Measurements from ENCODE around the gene OR1J4. TPM values are rescaled to one million over a fixed set of nuclear protein-coding genes. Genes with fewer than 3 reads are reported as not detected.
"Not testable (repeated sequence)": the region's sequence is repeated elsewhere in the genome, so short reads cannot be mapped to it uniquely, and the experiment has no call there.

Gene OR1J4
- polyA plus RNA-seq, 1 donor (not counting 4 experiments of a cell fraction or from before 2014, with no cell fraction given): not detected

DNA sequence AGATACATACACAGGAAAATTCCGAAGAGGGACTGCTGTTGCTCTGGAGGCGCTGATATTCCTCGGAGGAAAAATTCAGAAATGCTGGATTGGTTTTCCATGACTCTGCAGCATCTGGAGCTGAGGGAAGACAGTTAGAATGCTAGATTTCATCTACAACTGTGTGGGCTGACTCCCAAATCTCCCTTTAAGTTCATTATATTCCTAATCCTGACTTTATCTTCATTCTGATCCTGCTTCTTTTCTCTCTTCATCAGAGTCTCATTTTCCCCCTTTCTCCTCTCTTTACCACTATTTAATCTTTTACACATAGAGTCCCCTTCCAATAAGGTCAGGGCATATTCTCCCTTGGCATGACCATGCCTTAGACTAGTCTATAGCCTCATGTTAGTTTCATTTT, 8.3 kb downstream of the OR1J4 start, which contains the start of gene OR1N1:
Gene OR1N1, minus strand, starts transcription at position 101 of the 400 bp plus-strand sequence. Its CDS starts 0 bp downstream, at position 101.
- dilution Hi-C loops (cut with MboI; ENCODE audit: extremely low pct_ligation_motif_present, low sequenced_read_pairs): no loop called here
- H3K36me3 ChIP-seq (ENCODE audit: control insufficient read depth in 2 of 2, extremely low read depth in 1 of 2, insufficient read depth in 2 of 2, low read length in 2 of 2): no peaks in the 10 kb centered on the region
- H3K9me1 ChIP-seq (ENCODE audit: control insufficient read depth, extremely low read depth, insufficient read depth, low read length): no peaks in the 10 kb centered on the region
- no peaks in the 10 kb centered on the region for H3K27me3 ChIP-seq (ENCODE audit: control insufficient read depth, extremely low read depth, insufficient read depth, low read length)
- no peak for DNase-seq (ENCODE audit: low read depth, low spot score)
- H3K4me3 ChIP-seq (ENCODE audit: control insufficient read depth in 2 of 3, extremely low read depth in 1 of 3, insufficient read depth in 2 of 3, low read depth in 1 of 3, low read length in 3 of 3): no peak within 1 kb of the TSS
- no peak within 1 kb of the TSS for H2AFZ ChIP-seq (ENCODE audit: control insufficient read depth, low read length)
- H3K4me1 ChIP-seq (ENCODE audit: control insufficient read depth, extremely low read depth, insufficient read depth, low read length): no peaks in the 10 kb centered on the region
- H3K9ac ChIP-seq (ENCODE audit: control insufficient read depth, extremely low read depth, insufficient read depth, low read length): no peak within 1 kb of the TSS
- H3K9me3 ChIP-seq (ENCODE audit: control insufficient read depth, low read depth, low read length): no peaks in the 10 kb centered on the region
- no peak for FAIRE-seq
- TF ChIP-seq, protein P1, sequence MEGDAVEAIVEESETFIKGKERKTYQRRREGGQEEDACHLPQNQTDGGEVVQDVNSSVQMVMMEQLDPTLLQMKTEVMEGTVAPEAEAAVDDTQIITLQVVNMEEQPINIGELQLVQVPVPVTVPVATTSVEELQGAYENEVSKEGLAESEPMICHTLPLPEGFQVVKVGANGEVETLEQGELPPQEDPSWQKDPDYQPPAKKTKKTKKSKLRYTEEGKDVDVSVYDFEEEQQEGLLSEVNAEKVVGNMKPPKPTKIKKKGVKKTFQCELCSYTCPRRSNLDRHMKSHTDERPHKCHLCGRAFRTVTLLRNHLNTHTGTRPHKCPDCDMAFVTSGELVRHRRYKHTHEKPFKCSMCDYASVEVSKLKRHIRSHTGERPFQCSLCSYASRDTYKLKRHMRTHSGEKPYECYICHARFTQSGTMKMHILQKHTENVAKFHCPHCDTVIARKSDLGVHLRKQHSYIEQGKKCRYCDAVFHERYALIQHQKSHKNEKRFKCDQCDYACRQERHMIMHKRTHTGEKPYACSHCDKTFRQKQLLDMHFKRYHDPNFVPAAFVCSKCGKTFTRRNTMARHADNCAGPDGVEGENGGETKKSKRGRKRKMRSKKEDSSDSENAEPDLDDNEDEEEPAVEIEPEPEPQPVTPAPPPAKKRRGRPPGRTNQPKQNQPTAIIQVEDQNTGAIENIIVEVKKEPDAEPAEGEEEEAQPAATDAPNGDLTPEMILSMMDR (optimal IDR thresholded peaks at IDR 0.05 in 1 of 3, IDR thresholded peaks at IDR 0.05 in 1 of 3, conservative IDR thresholded peaks at IDR 0.05 in 1 of 3; ENCODE audit: extremely low read depth in 1 of 3, insufficient read depth in 2 of 3, low read length in 3 of 3): no peak
- TF ChIP-seq EZH2 (IDR thresholded peaks at IDR 0.05; ENCODE audit: low read length): no peak
- no peak within 1 kb of the TSS for H3K27ac ChIP-seq (ENCODE audit: control insufficient read depth, insufficient read depth, low read length)
- peaks cover 3% of the 10 kb centered on the region for H4K20me1 ChIP-seq (ENCODE audit: control insufficient read depth, extremely low read depth, insufficient read depth, low read length)
- H3K79me2 ChIP-seq (ENCODE audit: control insufficient read depth, insufficient read depth, low read length): no peaks in the 10 kb centered on the region
- no peak within 1 kb of the TSS for H3K4me2 ChIP-seq (ENCODE audit: control insufficient read depth, extremely low read depth, insufficient read depth, low read depth, low read length)

GRCh38 chr9:122531157-122531556, 12.2 kb downstream of the OR1J4 start:
- H3K79me2 ChIP-seq (ENCODE audit: control insufficient read depth, insufficient read depth, low read length); H3K9me1 ChIP-seq (ENCODE audit: control insufficient read depth, extremely low read depth, insufficient read depth, low read length); FAIRE-seq; H2AFZ ChIP-seq (ENCODE audit: control insufficient read depth, low read length); dilution Hi-C loops (cut with MboI; ENCODE audit: extremely low pct_ligation_motif_present, low sequenced_read_pairs); H3K27me3 ChIP-seq (ENCODE audit: control insufficient read depth, extremely low read depth, insufficient read depth, low read length); H3K27ac ChIP-seq (ENCODE audit: control insufficient read depth, insufficient read depth, low read length); H3K4me2 ChIP-seq (ENCODE audit: control insufficient read depth, extremely low read depth, insufficient read depth, low read depth, low read length); H3K9ac ChIP-seq (ENCODE audit: control insufficient read depth, extremely low read depth, insufficient read depth, low read length); H3K4me3 ChIP-seq (ENCODE audit: control insufficient read depth in 2 of 3, extremely low read depth in 1 of 3, insufficient read depth in 2 of 3, low read depth in 1 of 3, low read length in 3 of 3); H3K4me1 ChIP-seq (ENCODE audit: control insufficient read depth, extremely low read depth, insufficient read depth, low read length); H3K36me3 ChIP-seq (ENCODE audit: control insufficient read depth in 2 of 2, extremely low read depth in 1 of 2, insufficient read depth in 2 of 2, low read length in 2 of 2); H4K20me1 ChIP-seq (ENCODE audit: control insufficient read depth, extremely low read depth, insufficient read depth, low read length); H3K9me3 ChIP-seq (ENCODE audit: control insufficient read depth, low read depth, low read length); DNase-seq (ENCODE audit: low read depth, low spot score): not testable (repeated sequence)

DNA sequence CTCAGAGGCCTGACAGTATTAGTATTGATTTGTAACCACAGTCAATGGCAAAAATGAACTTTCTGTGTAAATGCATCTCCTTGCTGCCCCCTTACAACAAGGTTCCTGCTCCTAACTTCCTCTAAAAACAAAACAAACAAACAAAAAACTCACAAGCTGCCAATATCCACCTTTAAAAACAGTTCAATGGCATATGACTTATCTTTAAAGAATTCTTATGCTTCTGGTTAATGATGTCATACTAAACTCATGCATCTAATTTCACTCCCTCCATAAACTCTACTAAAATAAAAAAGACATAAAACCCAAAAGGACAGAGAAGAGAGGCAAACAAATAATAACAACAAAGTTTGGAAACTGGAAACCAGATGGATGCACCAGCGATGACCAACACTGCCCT, 17.2 kb downstream of the OR1J4 start:
- Histone ChIP-seq H3K36me3 (ENCODE audit: control insufficient read depth in 2 of 2, extremely low read depth in 1 of 2, insufficient read depth in 2 of 2, low read length in 2 of 2) (no peaks in the 10 kb centered on the region), H3K4me3 (ENCODE audit: control insufficient read depth in 2 of 3, extremely low read depth in 1 of 3, insufficient read depth in 2 of 3, low read depth in 1 of 3, low read length in 3 of 3) (no peak overlapping the region), H3K9me1 (ENCODE audit: control insufficient read depth, extremely low read depth, insufficient read depth, low read length) (no peaks in the 10 kb centered on the region), H3K9me3 (ENCODE audit: control insufficient read depth, low read depth, low read length) (no peaks in the 10 kb centered on the region), H3K27ac (ENCODE audit: control insufficient read depth, insufficient read depth, low read length) (no peak overlapping the region), H3K79me2 (ENCODE audit: control insufficient read depth, insufficient read depth, low read length) (no peaks in the 10 kb centered on the region), H3K4me2 (ENCODE audit: control insufficient read depth, extremely low read depth, insufficient read depth, low read depth, low read length) (no peak overlapping the region), H3K27me3 (ENCODE audit: control insufficient read depth, extremely low read depth, insufficient read depth, low read length) (no peaks in the 10 kb centered on the region), H2AFZ (ENCODE audit: control insufficient read depth, low read length) (no peak overlapping the region), H4K20me1 (ENCODE audit: control insufficient read depth, extremely low read depth, insufficient read depth, low read length) (no peaks in the 10 kb centered on the region), H3K4me1 (ENCODE audit: control insufficient read depth, extremely low read depth, insufficient read depth, low read length) (no peaks in the 10 kb centered on the region), H3K9ac (ENCODE audit: control insufficient read depth, extremely low read depth, insufficient read depth, low read length) (no peak overlapping the region)
- FAIRE-seq (no peak), DNase-seq (ENCODE audit: low read depth, low spot score) (no peak)
- TF ChIP-seq, protein P1 (optimal IDR thresholded peaks at IDR 0.05 in 1 of 3, IDR thresholded peaks at IDR 0.05 in 1 of 3, conservative IDR thresholded peaks at IDR 0.05 in 1 of 3; ENCODE audit: extremely low read depth in 1 of 3, insufficient read depth in 2 of 3, low read length in 3 of 3): no peak
- TF ChIP-seq EZH2 (IDR thresholded peaks at IDR 0.05; ENCODE audit: low read length): no peak
- dilution Hi-C loops (cut with MboI; ENCODE audit: extremely low pct_ligation_motif_present, low sequenced_read_pairs): no loop called here

- dilution Hi-C loops (cut with MboI; ENCODE audit: extremely low pct_ligation_motif_present, low sequenced_read_pairs); H3K27me3 ChIP-seq (ENCODE audit: control insufficient read depth, extremely low read depth, insufficient read depth, low read length); H3K9me3 ChIP-seq (ENCODE audit: control insufficient read depth, low read depth, low read length); H3K9ac ChIP-seq (ENCODE audit: control insufficient read depth, extremely low read depth, insufficient read depth, low read length); DNase-seq (ENCODE audit: low read depth, low spot score); H3K27ac ChIP-seq (ENCODE audit: control insufficient read depth, insufficient read depth, low read length); H3K4me3 ChIP-seq (ENCODE audit: control insufficient read depth in 2 of 3, extremely low read depth in 1 of 3, insufficient read depth in 2 of 3, low read depth in 1 of 3, low read length in 3 of 3); H3K79me2 ChIP-seq (ENCODE audit: control insufficient read depth, insufficient read depth, low read length); H4K20me1 ChIP-seq (ENCODE audit: control insufficient read depth, extremely low read depth, insufficient read depth, low read length); H3K9me1 ChIP-seq (ENCODE audit: control insufficient read depth, extremely low read depth, insufficient read depth, low read length); FAIRE-seq; H3K4me2 ChIP-seq (ENCODE audit: control insufficient read depth, extremely low read depth, insufficient read depth, low read depth, low read length); H2AFZ ChIP-seq (ENCODE audit: control insufficient read depth, low read length); H3K36me3 ChIP-seq (ENCODE audit: control insufficient read depth in 2 of 2, extremely low read depth in 1 of 2, insufficient read depth in 2 of 2, low read length in 2 of 2); H3K4me1 ChIP-seq (ENCODE audit: control insufficient read depth, extremely low read depth, insufficient read depth, low read length): not testable (repeated sequence)
Measured at GRCh38 chr9:122537066-122537465, 18.1 kb downstream of the OR1J4 start.

Data from keratinocyte (primary cell).